Measurements from ENCODE around the gene FSTL5.

- no peak for TF ChIP-seq REST (IDR thresholded peaks at IDR 0.05; ENCODE audit: unreplicated experiment)
- TF ChIP-seq CTCF (conservative IDR thresholded peaks at IDR 0.05; ENCODE audit: low read depth in 2 of 2): no peak
- TF ChIP-seq, protein P1, sequence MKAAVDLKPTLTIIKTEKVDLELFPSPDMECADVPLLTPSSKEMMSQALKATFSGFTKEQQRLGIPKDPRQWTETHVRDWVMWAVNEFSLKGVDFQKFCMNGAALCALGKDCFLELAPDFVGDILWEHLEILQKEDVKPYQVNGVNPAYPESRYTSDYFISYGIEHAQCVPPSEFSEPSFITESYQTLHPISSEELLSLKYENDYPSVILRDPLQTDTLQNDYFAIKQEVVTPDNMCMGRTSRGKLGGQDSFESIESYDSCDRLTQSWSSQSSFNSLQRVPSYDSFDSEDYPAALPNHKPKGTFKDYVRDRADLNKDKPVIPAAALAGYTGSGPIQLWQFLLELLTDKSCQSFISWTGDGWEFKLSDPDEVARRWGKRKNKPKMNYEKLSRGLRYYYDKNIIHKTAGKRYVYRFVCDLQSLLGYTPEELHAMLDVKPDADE (IDR thresholded peaks at IDR 0.05): no peak
- TF ChIP-seq EZH2 (IDR thresholded peaks at IDR 0.05; ENCODE audit: low read depth, unreplicated experiment): no peak
- TF ChIP-seq POLR2AphosphoS5 (IDR thresholded peaks at IDR 0.05; ENCODE audit: low read depth): no peak
- TF ChIP-seq CREB1 (CRISPR knock-in tag; IDR thresholded peaks at IDR 0.05; ENCODE audit: low read depth): no peak
- TF ChIP-seq EZH2phosphoT487 (IDR thresholded peaks at IDR 0.05; ENCODE audit: unreplicated experiment): no peak
- TF ChIP-seq ZNF114 (CRISPR knock-in tag; IDR thresholded peaks at IDR 0.05): no peak
- TF ChIP-seq JUNB (IDR thresholded peaks at IDR 0.05; ENCODE audit: unreplicated experiment): no peak
- no peak for TF ChIP-seq NANOG (IDR thresholded peaks at IDR 0.05; ENCODE audit: borderline replicate concordance)
Observed at GRCh38 chr4:161658676-161659075, 505.1 kb downstream of the FSTL5 start.
